HEK293T (cell line): Measurements from ENCODE around the gene OR12D1.

Experiments
- CTCF ChIA-PET: fragments of 350-600 bp; formaldehyde crosslinking; extraction: SDS; loops from one replicate; lab custom pipeline; 2021; ENCODE audit warnings: antibody characterized with exemption, inconsistent platforms; lab: Yijun Ruan, JAX
- POLR2A ChIA-PET: fragments of 350-600 bp; formaldehyde crosslinking; extraction: SDS; loops from one replicate; lab custom pipeline; 2020; ENCODE audit warnings: antibody characterized with exemption, inconsistent platforms; lab: Yijun Ruan, JAX
- DNase-seq: peaks from one replicate; pipeline ENCODE4 v3.0.0; 2012; ENCODE audit warnings: mixed read lengths; ENCODE audit errors: extremely low spot score
- ARNT ChIP-seq: fragments of 450-650 bp; IDR thresholded peaks from 2 replicates; pipeline ENCODE4 v1.6.1; 2017; ENCODE audit warnings: mild to moderate bottlenecking
- BHLHE40 ChIP-seq: fragments of 450-650 bp; IDR thresholded peaks from 2 replicates; pipeline ENCODE4 v1.6.1; 2016; ENCODE audit warnings: mild to moderate bottlenecking, moderate library complexity, borderline replicate concordance
- CTBP1 ChIP-seq: fragments of 450-650 bp; IDR thresholded peaks from 2 replicates; pipeline ENCODE4 v1.6.1; 2016; ENCODE audit warnings: borderline replicate concordance
- ELF4 ChIP-seq: fragments of 450-650 bp; IDR thresholded peaks from 2 replicates; pipeline ENCODE4 v1.6.1; 2017; ENCODE audit warnings: antibody characterized with exemption
- FOXA1 ChIP-seq: fragments of 450-650 bp; IDR thresholded peaks from 2 replicates; pipeline ENCODE4 v1.6.1; 2016; ENCODE audit warnings: mild to moderate bottlenecking
- FOXK2 ChIP-seq: fragments of 450-650 bp; IDR thresholded peaks from 2 replicates; pipeline ENCODE4 v1.6.1; 2016; ENCODE audit warnings: mild to moderate bottlenecking
- FOXM1 ChIP-seq: fragments of 450-650 bp; IDR thresholded peaks from 2 replicates; pipeline ENCODE4 v1.6.1; 2017; ENCODE audit warnings: mild to moderate bottlenecking, borderline replicate concordance
- HDGF ChIP-seq: fragments of 450-650 bp; IDR thresholded peaks from 2 replicates; pipeline ENCODE4 v1.6.1; 2017; ENCODE audit warnings: antibody characterized with exemption, borderline replicate concordance
- L3MBTL2 ChIP-seq: fragments of 450-650 bp; conservative IDR thresholded peaks from 2 replicates; pipeline ENCODE4 v1.6.1; 2016; ENCODE audit warnings: mild to moderate bottlenecking
- LEF1 ChIP-seq: fragments of 450-650 bp; IDR thresholded peaks from 2 replicates; pipeline ENCODE4 v1.6.1; 2017; ENCODE audit warnings: mild to moderate bottlenecking, borderline replicate concordance
- NFRKB ChIP-seq: fragments of 450-650 bp; IDR thresholded peaks from 2 replicates; pipeline ENCODE4 v1.6.1; 2016; ENCODE audit warnings: mild to moderate bottlenecking, moderate library complexity
- SP1 ChIP-seq: fragments of 450-650 bp; IDR thresholded peaks from 2 replicates; pipeline ENCODE4 v1.6.1; 2017
- SUZ12 ChIP-seq: fragments of 450-650 bp; IDR thresholded peaks from 2 replicates; pipeline ENCODE4 v1.6.1; 2016; ENCODE audit warnings: mild to moderate bottlenecking
- TARDBP ChIP-seq: fragments of 450-650 bp; IDR thresholded peaks from 2 replicates; pipeline ENCODE4 v1.6.1; 2016
- ZNF384 ChIP-seq: fragments of 450-650 bp; IDR thresholded peaks from 2 replicates; pipeline ENCODE4 v1.6.1; 2016
- TF ChIP-seq, protein P1 (sequence below): fragments of 450-650 bp; IDR thresholded peaks from 2 replicates; pipeline ENCODE4 v1.6.1; 2016

OR12D1 gene

DNA sequence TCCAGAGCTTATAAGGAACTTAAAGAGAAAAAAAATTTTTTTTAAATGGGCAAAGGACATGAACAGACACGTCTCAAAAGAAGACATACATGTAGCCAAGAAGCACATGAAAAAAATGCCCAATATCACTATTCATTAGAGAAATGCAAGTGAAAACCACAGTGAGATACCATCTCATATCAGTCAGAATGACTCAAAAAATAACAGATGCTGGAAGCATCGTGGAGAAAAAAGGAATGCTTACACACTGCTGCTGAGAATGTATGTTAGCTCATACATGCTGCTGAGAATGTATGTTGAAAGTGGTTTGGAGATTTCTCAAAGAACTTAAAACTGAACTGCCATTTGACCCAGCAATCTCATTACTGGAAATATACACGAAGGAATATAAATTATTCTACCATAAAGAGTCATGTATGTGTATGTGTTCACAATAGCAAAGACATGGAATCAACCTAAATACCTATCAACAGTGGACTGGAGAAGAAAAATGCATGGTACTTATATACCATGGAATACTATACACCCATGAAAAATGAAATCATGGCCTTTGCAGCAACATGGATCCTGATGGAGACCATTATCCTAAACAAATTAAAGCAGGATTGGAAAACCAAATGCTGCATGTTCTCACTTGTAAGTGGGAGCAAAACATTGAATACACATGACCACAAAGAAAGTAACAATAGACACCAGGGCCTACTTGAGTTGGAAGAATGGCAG, 36.9 kb downstream of the OR12D1 start:
- DNase-seq: no peak
- TF ChIP-seq TARDBP (no peak), L3MBTL2 (no peak), FOXA1 (no peak), ELF4 (no peak), SP1 (no peak), ZNF384 (no peak)
- TF ChIP-seq, protein P1, sequence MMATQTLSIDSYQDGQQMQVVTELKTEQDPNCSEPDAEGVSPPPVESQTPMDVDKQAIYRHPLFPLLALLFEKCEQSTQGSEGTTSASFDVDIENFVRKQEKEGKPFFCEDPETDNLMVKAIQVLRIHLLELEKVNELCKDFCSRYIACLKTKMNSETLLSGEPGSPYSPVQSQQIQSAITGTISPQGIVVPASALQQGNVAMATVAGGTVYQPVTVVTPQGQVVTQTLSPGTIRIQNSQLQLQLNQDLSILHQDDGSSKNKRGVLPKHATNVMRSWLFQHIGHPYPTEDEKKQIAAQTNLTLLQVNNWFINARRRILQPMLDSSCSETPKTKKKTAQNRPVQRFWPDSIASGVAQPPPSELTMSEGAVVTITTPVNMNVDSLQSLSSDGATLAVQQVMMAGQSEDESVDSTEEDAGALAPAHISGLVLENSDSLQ: no peak
- POLR2A ChIA-PET: no interaction called here
- CTCF ChIA-PET: no interaction called here

- CTCF ChIA-PET: no interaction called here
- no peak for DNase-seq
- TF ChIP-seq NFRKB (no peak), FOXM1 (no peak), ELF4 (no peak), SUZ12 (no peak), FOXK2 (no peak), FOXA1 (no peak), TARDBP (no peak), SP1 (no peak), ARNT (no peak), BHLHE40 (no peak), CTBP1 (no peak), LEF1 (no peak)
- POLR2A ChIA-PET: no interaction called here
Observed at GRCh38 chr6:29456971-29457370, 42.2 kb downstream of the OR12D1 start, which contains the start of the genes OR11A1 and OR2H1. Gene OR11A1, minus strand, starts transcription at chr6:29457071. Its CDS starts 29,430 bp downstream, at chr6:29427641. Gene OR2H1, plus strand, starts transcription at chr6:29457155. Its CDS starts 4,615 bp downstream, at chr6:29461770.

DNA sequence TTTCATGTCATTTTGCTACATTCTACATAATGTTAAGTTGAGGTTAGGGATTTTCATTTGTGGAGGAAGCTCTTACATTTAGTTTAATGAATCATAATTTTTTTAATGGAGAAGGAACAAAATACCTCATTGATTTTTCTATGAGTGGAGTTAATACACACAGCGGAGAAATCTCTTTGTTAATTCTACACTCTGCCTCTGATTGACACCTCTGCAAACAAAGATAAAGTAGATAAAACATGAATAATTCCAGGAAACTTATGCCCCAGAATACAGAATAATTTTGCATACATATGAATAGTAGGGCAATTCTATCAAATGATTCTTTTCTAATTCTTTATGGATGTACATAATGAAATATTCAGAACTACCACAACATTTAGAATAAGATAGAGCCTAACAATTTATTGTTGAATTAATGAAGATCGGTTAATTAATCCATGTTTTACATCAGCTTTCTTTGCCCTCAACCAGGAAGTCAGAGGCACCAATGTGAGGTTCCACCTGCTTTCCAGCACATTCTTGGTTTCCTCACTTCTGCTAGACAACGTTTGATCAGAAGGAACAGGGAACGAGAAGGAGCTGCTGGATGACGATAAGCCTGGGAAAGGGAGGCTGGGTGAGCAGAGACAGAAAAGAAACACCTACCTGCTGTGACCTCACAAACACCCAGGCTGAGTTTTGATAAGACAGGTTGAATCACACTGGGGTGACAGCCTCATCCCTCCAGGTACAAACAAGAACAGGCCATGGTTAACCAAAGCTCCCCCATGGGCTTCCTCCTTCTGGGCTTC, 46.5 kb downstream of the OR12D1 start:
- no peak for DNase-seq
- ChIA-PET CTCF (no interaction called here), POLR2A (no interaction called here)
- no peak for TF ChIP-seq CTBP1
- no peak for TF ChIP-seq FOXK2
- TF ChIP-seq HDGF: no peak
- TF ChIP-seq ELF4: no peak
- no peak for TF ChIP-seq NFRKB
- TF ChIP-seq, protein P1: no peak

- no peak for DNase-seq
- POLR2A ChIA-PET: no interaction called here
- CTCF ChIA-PET: no interaction called here
- no peak for TF ChIP-seq SUZ12
- no peak for TF ChIP-seq NFRKB
- no peak for TF ChIP-seq FOXM1
- no peak for TF ChIP-seq CTBP1
- TF ChIP-seq L3MBTL2: no peak
- TF ChIP-seq TARDBP: no peak
- TF ChIP-seq ELF4: no peak
- TF ChIP-seq LEF1: no peak
- no peak for TF ChIP-seq SP1
- no peak for TF ChIP-seq HDGF
- TF ChIP-seq BHLHE40: no peak
- no peak for TF ChIP-seq FOXA1
- TF ChIP-seq, protein P1: no peak
- no peak for TF ChIP-seq ARNT
- no peak for TF ChIP-seq ZNF384
- no peak for TF ChIP-seq FOXK2
Observed at GRCh38 chr6:29462022-29462421, 47.3 kb downstream of the OR12D1 start.

GRCh38 chr6:29465279-29465678, 50.6 kb downstream of the OR12D1 start:
- DNase-seq: no peak
- TF ChIP-seq ZNF384 (no peak), BHLHE40 (no peak), FOXM1 (no peak), ELF4 (no peak)
- CTCF ChIA-PET: no interaction called here
- POLR2A ChIA-PET: no interaction called here

- no peak for DNase-seq
- POLR2A ChIA-PET: no interaction called here
- CTCF ChIA-PET: no interaction called here
- TF ChIP-seq ZNF384 (no peak), CTBP1 (no peak), L3MBTL2 (no peak), FOXA1 (no peak), SUZ12 (no peak), FOXM1 (no peak), ELF4 (no peak), ARNT (no peak), NFRKB (no peak), HDGF (no peak), BHLHE40 (no peak), SP1 (no peak), TARDBP (no peak), FOXK2 (no peak), LEF1 (no peak)
- TF ChIP-seq, protein P1: no peak
Observed at GRCh38 chr6:29465801-29466200, 51.1 kb downstream of the OR12D1 start.
